ENCODE measurements around the gene RAB34.
A peak's percentile ranks its signal among the peaks of the same experiment; 100 is the strongest.

RAB34 gene

GRCh38 chr17:28712705-28713415, 4.8 kb downstream of the RAB34 start:
- Histone ChIP-seq H3K9me2 (replicated peaks; ENCODE audit: insufficient read depth, low read length) (no peaks in the 10 kb centered on the region), H3K4me2 (ENCODE audit: low read depth, low read length, poor library complexity, severe bottlenecking) (no peak overlapping the region), H2AFZ (ENCODE audit: low read depth, low read length, severe bottlenecking) (peak overlapping the region; percentile 88), H4K20me1 (ENCODE audit: low read depth, low read length) (no peaks in the 10 kb centered on the region), H3K79me2 (ENCODE audit: insufficient read depth, low read length) (no peaks in the 10 kb centered on the region), H3K27me3 (ENCODE audit: low read length) (no peaks in the 10 kb centered on the region), H3K4me3 (ENCODE audit: insufficient read depth, low read length, poor library complexity, severe bottlenecking) (no peak overlapping the region), H3F3A (ENCODE audit: insufficient read depth) (peaks cover 9% of the 10 kb centered on the region; the same call in 1 of the 2 replicates), H3K36me3 (ENCODE audit: low read length) (no peaks in the 10 kb centered on the region), H3K9ac (ENCODE audit: low read length) (peak overlapping the region; percentile 69; the same call in 1 of the 2 replicates), H3K9me3 (ENCODE audit: insufficient read depth, low read length) (no peaks in the 10 kb centered on the region), H3K27ac (ENCODE audit: low read depth, low read length) (no peak overlapping the region)
- TF ChIP-seq CTCF (IDR thresholded peaks at IDR 0.05; ENCODE audit: insufficient read depth, low read length, poor library complexity, severe bottlenecking), result no peak
- TF ChIP-seq EZH2phosphoT487 (conservative IDR thresholded peaks at IDR 0.05; ENCODE audit: low read length), result no peak

GRCh38 chr17:28712032-28712704, 5.5 kb downstream of the RAB34 start:
- Histone ChIP-seq H3K79me2 (ENCODE audit: insufficient read depth, low read length) (no peaks in the 10 kb centered on the region), H3F3A (ENCODE audit: insufficient read depth) (peaks cover 9% of the 10 kb centered on the region), H2AFZ (ENCODE audit: low read depth, low read length, severe bottlenecking) (peak overlapping the region; percentile 88), H3K9me2 (replicated peaks; ENCODE audit: insufficient read depth, low read length) (no peaks in the 10 kb centered on the region), H3K9me3 (ENCODE audit: insufficient read depth, low read length) (no peaks in the 10 kb centered on the region), H3K9ac (ENCODE audit: low read length) (peak overlapping the region; percentile 69), H3K4me3 (ENCODE audit: insufficient read depth, low read length, poor library complexity, severe bottlenecking) (peak overlapping the region; percentile 70), H4K20me1 (ENCODE audit: low read depth, low read length) (no peaks in the 10 kb centered on the region), H3K27ac (ENCODE audit: low read depth, low read length) (peak overlapping the region; percentile 47; the same call in 1 of the 2 replicates), H3K36me3 (ENCODE audit: low read length) (no peaks in the 10 kb centered on the region), H3K4me2 (ENCODE audit: low read depth, low read length, poor library complexity, severe bottlenecking) (peak overlapping the region; percentile 90), H3K27me3 (ENCODE audit: low read length) (no peaks in the 10 kb centered on the region)
- TF ChIP-seq EZH2phosphoT487 (conservative IDR thresholded peaks at IDR 0.05; ENCODE audit: low read length) (no peak), CTCF (IDR thresholded peaks at IDR 0.05; ENCODE audit: insufficient read depth, low read length, poor library complexity, severe bottlenecking) (no peak)

- Histone ChIP-seq H3K9me3 (ENCODE audit: insufficient read depth, low read length) (no peaks in the 10 kb centered on the region), H3K27ac (ENCODE audit: low read depth, low read length) (peak within 1 kb of the TSS; percentile 47), H4K20me1 (ENCODE audit: low read depth, low read length) (no peaks in the 10 kb centered on the region), H2AFZ (ENCODE audit: low read depth, low read length, severe bottlenecking) (peak within 1 kb of the TSS; percentile 88), H3K9me2 (replicated peaks; ENCODE audit: insufficient read depth, low read length) (no peaks in the 10 kb centered on the region), H3K4me3 (ENCODE audit: insufficient read depth, low read length, poor library complexity, severe bottlenecking) (peak within 1 kb of the TSS; percentile 70), H3K27me3 (ENCODE audit: low read length) (no peaks in the 10 kb centered on the region), H3F3A (ENCODE audit: insufficient read depth) (peaks cover 9% of the 10 kb centered on the region), H3K79me2 (ENCODE audit: insufficient read depth, low read length) (no peaks in the 10 kb centered on the region), H3K9ac (ENCODE audit: low read length) (peak within 1 kb of the TSS; percentile 69), H3K4me2 (ENCODE audit: low read depth, low read length, poor library complexity, severe bottlenecking) (peak within 1 kb of the TSS; percentile 90), H3K36me3 (ENCODE audit: low read length) (no peaks in the 10 kb centered on the region)
- TF ChIP-seq CTCF (IDR thresholded peaks at IDR 0.05; ENCODE audit: insufficient read depth, low read length, poor library complexity, severe bottlenecking), result no peak
- TF ChIP-seq EZH2phosphoT487 (conservative IDR thresholded peaks at IDR 0.05; ENCODE audit: low read length), result no peak
Observed at GRCh38 chr17:28711723-28712031, 6.0 kb downstream of the RAB34 start, which contains the start of gene PROCA1. Gene PROCA1, minus strand, starts transcription at chr17:28711888. Its CDS starts 228 bp downstream, at chr17:28711660.

All from SU-DHL-6 (cell line).